Measurements from ENCODE around the gene MOCS1. TPM values are rescaled to one million over a fixed set of nuclear protein-coding genes. Genes with fewer than 3 reads are reported as not detected.

Gene MOCS1
- total RNA-seq, 2 donors from 2014 or later: 18.7 to 28.0 TPM

DNA sequence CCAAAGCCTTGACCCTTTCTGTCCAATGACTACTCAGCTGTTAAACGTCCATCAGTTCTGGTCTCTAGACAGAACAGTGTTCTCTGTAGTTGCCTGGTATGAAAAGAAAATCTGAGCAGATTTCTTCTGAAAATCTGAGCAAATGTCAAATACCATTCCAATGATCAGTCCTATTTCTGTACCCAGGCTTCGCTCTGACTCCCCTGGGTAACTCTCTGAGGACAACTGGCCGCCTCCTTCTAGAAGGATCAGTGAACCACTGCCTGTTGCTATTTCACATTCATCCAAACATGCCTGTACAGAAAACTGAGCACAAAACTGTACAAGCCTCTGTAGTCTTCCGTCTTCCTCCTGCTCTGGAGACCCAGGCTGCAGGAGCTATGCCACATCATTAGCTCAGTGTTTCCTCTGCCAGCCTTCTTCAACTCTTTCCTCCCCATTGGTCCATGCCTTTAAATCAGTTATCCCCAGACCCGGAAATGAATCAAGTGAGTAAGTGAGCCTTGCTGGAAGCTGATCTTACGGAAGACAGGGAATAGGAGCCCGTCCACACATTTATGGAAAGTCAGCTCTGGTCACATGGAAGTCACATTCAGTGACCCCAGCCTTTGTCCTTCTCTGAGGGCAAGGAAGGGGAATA lies 78.8 kb downstream of the MOCS1 start:
- Histone ChIP-seq H3K36me3 (no peaks in the 10 kb centered on the region), H3K4me1 (peaks cover 0 to 51% of the 10 kb centered on the region in 2 donors), H3K27ac (peak overlapping the region; percentile 33 to 64), H3K9me3 (no peaks in the 10 kb centered on the region), H3K4me3 (no peak overlapping the region), H3K27me3 (no peaks in the 10 kb centered on the region)
- TF ChIP-seq, protein P1, sequence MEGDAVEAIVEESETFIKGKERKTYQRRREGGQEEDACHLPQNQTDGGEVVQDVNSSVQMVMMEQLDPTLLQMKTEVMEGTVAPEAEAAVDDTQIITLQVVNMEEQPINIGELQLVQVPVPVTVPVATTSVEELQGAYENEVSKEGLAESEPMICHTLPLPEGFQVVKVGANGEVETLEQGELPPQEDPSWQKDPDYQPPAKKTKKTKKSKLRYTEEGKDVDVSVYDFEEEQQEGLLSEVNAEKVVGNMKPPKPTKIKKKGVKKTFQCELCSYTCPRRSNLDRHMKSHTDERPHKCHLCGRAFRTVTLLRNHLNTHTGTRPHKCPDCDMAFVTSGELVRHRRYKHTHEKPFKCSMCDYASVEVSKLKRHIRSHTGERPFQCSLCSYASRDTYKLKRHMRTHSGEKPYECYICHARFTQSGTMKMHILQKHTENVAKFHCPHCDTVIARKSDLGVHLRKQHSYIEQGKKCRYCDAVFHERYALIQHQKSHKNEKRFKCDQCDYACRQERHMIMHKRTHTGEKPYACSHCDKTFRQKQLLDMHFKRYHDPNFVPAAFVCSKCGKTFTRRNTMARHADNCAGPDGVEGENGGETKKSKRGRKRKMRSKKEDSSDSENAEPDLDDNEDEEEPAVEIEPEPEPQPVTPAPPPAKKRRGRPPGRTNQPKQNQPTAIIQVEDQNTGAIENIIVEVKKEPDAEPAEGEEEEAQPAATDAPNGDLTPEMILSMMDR (IDR thresholded peaks at IDR 0.05): no peak
- no peak for DNase-seq (ENCODE audit: low spot score)

Other genes starting within 250 kb of the MOCS1 start
- not detected for gene KIF6, start 209.1 kb downstream of the MOCS1 start, total RNA-seq
- 1 to 10 TPM; 8.3 to 9.7 TPM for gene DAAM2, start 142.1 kb downstream of the MOCS1 start, total RNA-seq